GM23338 (cell line): ENCODE data around the gene HDAC10. TPM values are rescaled to one million over a fixed set of nuclear protein-coding genes. Genes with fewer than 3 reads are reported as not detected.

Experiments used
- ATAC-seq: fragments of 200-7000 bp; cut with Tn5 transposase; 3 replicates; pipeline ENCODE4 v1.9.1; 2020
- DNase-seq: peaks from one replicate; pipeline ENCODE4 v3.0.0-alpha.2; 2015; ENCODE audit warnings: low spot score
- H2AFZ ChIP-seq: fragments of 200-600 bp; sonication (generic); 2 replicates; pipeline ENCODE4 v1.8.0; 2016; ENCODE audit warnings: antibody characterized with exemption, mild to moderate bottlenecking, moderate library complexity
- H3F3A ChIP-seq: fragments of 200-600 bp; sonication (generic); replicated peaks from 2 replicates; pipeline ENCODE4 v1.8.0; 2017; ENCODE audit warnings: antibody characterized with exemption, mixed run types, low read depth
- H3K27ac ChIP-seq: fragments of 200-600 bp; sonication (generic); 2 replicates; pipeline ENCODE4 v1.6.1; 2016; ENCODE audit warnings: low read depth
- H3K27me3 ChIP-seq: fragments of 200-600 bp; sonication (generic); 2 replicates; pipeline ENCODE4 v1.8.0; 2016; ENCODE audit warnings: mild to moderate bottlenecking, mixed run types, moderate library complexity; ENCODE audit not compliant: insufficient read depth
- H3K36me3 ChIP-seq: fragments of 200-600 bp; sonication (generic); 2 replicates; pipeline ENCODE4 v1.8.0; 2016; ENCODE audit warnings: mild to moderate bottlenecking; ENCODE audit not compliant: insufficient read depth
- H3K4me1 ChIP-seq: fragments of 200-600 bp; sonication (generic); 2 replicates; pipeline ENCODE4 v1.8.0; 2016; ENCODE audit warnings: mild to moderate bottlenecking, moderate library complexity; ENCODE audit not compliant: insufficient read depth
- H3K4me2 ChIP-seq: fragments of 200-600 bp; sonication (generic); 2 replicates; pipeline ENCODE4 v1.7.1; 2017; ENCODE audit warnings: mixed run types
- H3K4me3 ChIP-seq: fragments of 200-600 bp; sonication (generic); 2 replicates; pipeline ENCODE4 v1.6.1; 2016; ENCODE audit warnings: mixed run types
- H3K79me2 ChIP-seq: fragments of 200-600 bp; sonication (generic); replicated peaks from 2 replicates; pipeline ENCODE4 v1.8.0; 2017; ENCODE audit warnings: mild to moderate bottlenecking; ENCODE audit not compliant: insufficient read depth
- H3K9me2 ChIP-seq: fragments of 200-600 bp; sonication (generic); 2 replicates; pipeline ENCODE4 v1.8.0; 2017; ENCODE audit not compliant: insufficient read depth
- H4K20me1 ChIP-seq: fragments of 200-600 bp; sonication (generic); replicated peaks from 2 replicates; pipeline ENCODE4 v1.8.0; 2017; ENCODE audit warnings: mild to moderate bottlenecking; ENCODE audit not compliant: insufficient read depth
- H3K27ac Mint-ChIP-seq: 2 replicates; pipeline ENCODE4 v1.8.0; 2020; ENCODE audit warnings: inconsistent platforms, mild to moderate bottlenecking, moderate library complexity, mixed read lengths
- H3K27me3 Mint-ChIP-seq: 3 replicates; pipeline ENCODE4 v1.8.0; 2022; ENCODE audit warnings: low read depth, mild to moderate bottlenecking, moderate library complexity, mixed read lengths, inconsistent platforms; ENCODE audit not compliant: insufficient read depth, poor library complexity
- H3K36me3 Mint-ChIP-seq: 3 replicates; pipeline ENCODE4 v1.8.0; 2021; ENCODE audit warnings: low read depth, mild to moderate bottlenecking, inconsistent platforms, moderate library complexity, mixed read lengths
- H3K4me1 Mint-ChIP-seq: 3 replicates; pipeline ENCODE4 v1.8.0; 2020; ENCODE audit warnings: mild to moderate bottlenecking, inconsistent platforms, mixed read lengths
- H3K4me3 Mint-ChIP-seq: 3 replicates; pipeline ENCODE4 v1.8.0; 2021; ENCODE audit warnings: moderate library complexity, mild to moderate bottlenecking, inconsistent platforms, mixed read lengths
- H3K9me3 Mint-ChIP-seq: 3 replicates; pipeline ENCODE4 v1.8.0; 2020; ENCODE audit warnings: moderate library complexity, mild to moderate bottlenecking, inconsistent platforms, mixed read lengths
- EZH2phosphoT487 ChIP-seq: fragments of 200-600 bp; sonication (generic); IDR thresholded peaks from one replicate; pipeline ENCODE4 v1.8.1; 2018; ENCODE audit warnings: antibody characterized with exemption; ENCODE audit not compliant: unreplicated experiment
- NANOG ChIP-seq: IDR thresholded peaks from 2 replicates; pipeline ENCODE4 v1.6.1; 2016; ENCODE audit warnings: antibody characterized with exemption, borderline replicate concordance
- STAT1 ChIP-seq: IDR thresholded peaks from one replicate; pipeline ENCODE4 v1.6.1; 2016; ENCODE audit warnings: antibody characterized with exemption; ENCODE audit not compliant: unreplicated experiment
- polyA plus RNA-seq: library from polyadenylated mRNA; unstranded; fragments of >200 nt; fragmentation: Nextera tagmentation; extraction: Ambion mirVana; gene quantifications from 2 replicates; pipeline ENCODE4 v1.2.1, GENCODE V29; 2016
- total RNA-seq: library from RNA; depleted of rRNA; stranded (reverse); fragments of >200 nt; shearing (Covaris generic); gene quantifications from 2 replicates; pipeline ENCODE4 v1.2.3, GENCODE V29; 2014
- TF ChIP-seq, protein P1 (sequence below): IDR thresholded peaks from 2 replicates; pipeline ENCODE4 v1.6.1; 2016; ENCODE audit warnings: antibody characterized with exemption
- TF ChIP-seq, protein P2 (sequence below), 2 experiments: fragments of 200-600 bp in 1 of 2; sonication (generic) in 1 of 2; conservative IDR thresholded peaks; 2 replicates each; pipeline versions ENCODE4 v1.5.1 to v1.6.1; 2016 to 2017; ENCODE audit warnings: antibody characterized with exemption in 2 of 2, low read depth in 2 of 2, mild to moderate bottlenecking in 2 of 2, moderate library complexity in 1 of 2
- TF ChIP-seq, protein P3 (sequence below): fragments of 250-450 bp; sonication (Bioruptor Pico); IDR thresholded peaks from 2 replicates; pipeline ENCODE4 v1.5.0; 2020; ENCODE audit warnings: mild to moderate bottlenecking, moderate library complexity

HDAC10 gene
- total and polyA plus RNA-seq, 2 experiments from 2014 or later, result 4.1 to 41.9 TPM

GRCh38 chr22:50278956-50279619 is 28.0 kb upstream of the HDAC10 start:
- Histone ChIP-seq H3K36me3 (0 out of 2 replicates have a peak, but pooled peaks cover 8% of the 10 kb centered on the region), H2AFZ (no peak overlapping the region), H3K27me3 (no peaks in the 10 kb centered on the region), H4K20me1 (no peaks in the 10 kb centered on the region), H3K27ac (no peak overlapping the region), H3K4me3 (no peak overlapping the region), H3K4me2 (no peak overlapping the region), H3K9me2 (no peaks in the 10 kb centered on the region), H3K4me1 (no peaks in the 10 kb centered on the region), H3F3A (no peaks in the 10 kb centered on the region), H3K79me2 (no peaks in the 10 kb centered on the region)
- Mint-ChIP-seq H3K4me1 (no peaks in the 10 kb centered on the region), H3K4me3 (no peak overlapping the region), H3K27me3 (peaks cover 8% of the 10 kb centered on the region), H3K36me3 (peaks cover 68% of the 10 kb centered on the region), H3K27ac (no peak overlapping the region), H3K9me3 (peaks cover 18% of the 10 kb centered on the region)
- no peak for TF ChIP-seq NANOG
- no peak for TF ChIP-seq EZH2phosphoT487
- TF ChIP-seq, protein P1, sequence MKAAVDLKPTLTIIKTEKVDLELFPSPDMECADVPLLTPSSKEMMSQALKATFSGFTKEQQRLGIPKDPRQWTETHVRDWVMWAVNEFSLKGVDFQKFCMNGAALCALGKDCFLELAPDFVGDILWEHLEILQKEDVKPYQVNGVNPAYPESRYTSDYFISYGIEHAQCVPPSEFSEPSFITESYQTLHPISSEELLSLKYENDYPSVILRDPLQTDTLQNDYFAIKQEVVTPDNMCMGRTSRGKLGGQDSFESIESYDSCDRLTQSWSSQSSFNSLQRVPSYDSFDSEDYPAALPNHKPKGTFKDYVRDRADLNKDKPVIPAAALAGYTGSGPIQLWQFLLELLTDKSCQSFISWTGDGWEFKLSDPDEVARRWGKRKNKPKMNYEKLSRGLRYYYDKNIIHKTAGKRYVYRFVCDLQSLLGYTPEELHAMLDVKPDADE, result no peak
- TF ChIP-seq, protein P2, sequence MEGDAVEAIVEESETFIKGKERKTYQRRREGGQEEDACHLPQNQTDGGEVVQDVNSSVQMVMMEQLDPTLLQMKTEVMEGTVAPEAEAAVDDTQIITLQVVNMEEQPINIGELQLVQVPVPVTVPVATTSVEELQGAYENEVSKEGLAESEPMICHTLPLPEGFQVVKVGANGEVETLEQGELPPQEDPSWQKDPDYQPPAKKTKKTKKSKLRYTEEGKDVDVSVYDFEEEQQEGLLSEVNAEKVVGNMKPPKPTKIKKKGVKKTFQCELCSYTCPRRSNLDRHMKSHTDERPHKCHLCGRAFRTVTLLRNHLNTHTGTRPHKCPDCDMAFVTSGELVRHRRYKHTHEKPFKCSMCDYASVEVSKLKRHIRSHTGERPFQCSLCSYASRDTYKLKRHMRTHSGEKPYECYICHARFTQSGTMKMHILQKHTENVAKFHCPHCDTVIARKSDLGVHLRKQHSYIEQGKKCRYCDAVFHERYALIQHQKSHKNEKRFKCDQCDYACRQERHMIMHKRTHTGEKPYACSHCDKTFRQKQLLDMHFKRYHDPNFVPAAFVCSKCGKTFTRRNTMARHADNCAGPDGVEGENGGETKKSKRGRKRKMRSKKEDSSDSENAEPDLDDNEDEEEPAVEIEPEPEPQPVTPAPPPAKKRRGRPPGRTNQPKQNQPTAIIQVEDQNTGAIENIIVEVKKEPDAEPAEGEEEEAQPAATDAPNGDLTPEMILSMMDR (conservative IDR thresholded peaks at IDR 0.05; ENCODE audit: low read depth in 2 of 2), result no peak
- TF ChIP-seq, protein P3, sequence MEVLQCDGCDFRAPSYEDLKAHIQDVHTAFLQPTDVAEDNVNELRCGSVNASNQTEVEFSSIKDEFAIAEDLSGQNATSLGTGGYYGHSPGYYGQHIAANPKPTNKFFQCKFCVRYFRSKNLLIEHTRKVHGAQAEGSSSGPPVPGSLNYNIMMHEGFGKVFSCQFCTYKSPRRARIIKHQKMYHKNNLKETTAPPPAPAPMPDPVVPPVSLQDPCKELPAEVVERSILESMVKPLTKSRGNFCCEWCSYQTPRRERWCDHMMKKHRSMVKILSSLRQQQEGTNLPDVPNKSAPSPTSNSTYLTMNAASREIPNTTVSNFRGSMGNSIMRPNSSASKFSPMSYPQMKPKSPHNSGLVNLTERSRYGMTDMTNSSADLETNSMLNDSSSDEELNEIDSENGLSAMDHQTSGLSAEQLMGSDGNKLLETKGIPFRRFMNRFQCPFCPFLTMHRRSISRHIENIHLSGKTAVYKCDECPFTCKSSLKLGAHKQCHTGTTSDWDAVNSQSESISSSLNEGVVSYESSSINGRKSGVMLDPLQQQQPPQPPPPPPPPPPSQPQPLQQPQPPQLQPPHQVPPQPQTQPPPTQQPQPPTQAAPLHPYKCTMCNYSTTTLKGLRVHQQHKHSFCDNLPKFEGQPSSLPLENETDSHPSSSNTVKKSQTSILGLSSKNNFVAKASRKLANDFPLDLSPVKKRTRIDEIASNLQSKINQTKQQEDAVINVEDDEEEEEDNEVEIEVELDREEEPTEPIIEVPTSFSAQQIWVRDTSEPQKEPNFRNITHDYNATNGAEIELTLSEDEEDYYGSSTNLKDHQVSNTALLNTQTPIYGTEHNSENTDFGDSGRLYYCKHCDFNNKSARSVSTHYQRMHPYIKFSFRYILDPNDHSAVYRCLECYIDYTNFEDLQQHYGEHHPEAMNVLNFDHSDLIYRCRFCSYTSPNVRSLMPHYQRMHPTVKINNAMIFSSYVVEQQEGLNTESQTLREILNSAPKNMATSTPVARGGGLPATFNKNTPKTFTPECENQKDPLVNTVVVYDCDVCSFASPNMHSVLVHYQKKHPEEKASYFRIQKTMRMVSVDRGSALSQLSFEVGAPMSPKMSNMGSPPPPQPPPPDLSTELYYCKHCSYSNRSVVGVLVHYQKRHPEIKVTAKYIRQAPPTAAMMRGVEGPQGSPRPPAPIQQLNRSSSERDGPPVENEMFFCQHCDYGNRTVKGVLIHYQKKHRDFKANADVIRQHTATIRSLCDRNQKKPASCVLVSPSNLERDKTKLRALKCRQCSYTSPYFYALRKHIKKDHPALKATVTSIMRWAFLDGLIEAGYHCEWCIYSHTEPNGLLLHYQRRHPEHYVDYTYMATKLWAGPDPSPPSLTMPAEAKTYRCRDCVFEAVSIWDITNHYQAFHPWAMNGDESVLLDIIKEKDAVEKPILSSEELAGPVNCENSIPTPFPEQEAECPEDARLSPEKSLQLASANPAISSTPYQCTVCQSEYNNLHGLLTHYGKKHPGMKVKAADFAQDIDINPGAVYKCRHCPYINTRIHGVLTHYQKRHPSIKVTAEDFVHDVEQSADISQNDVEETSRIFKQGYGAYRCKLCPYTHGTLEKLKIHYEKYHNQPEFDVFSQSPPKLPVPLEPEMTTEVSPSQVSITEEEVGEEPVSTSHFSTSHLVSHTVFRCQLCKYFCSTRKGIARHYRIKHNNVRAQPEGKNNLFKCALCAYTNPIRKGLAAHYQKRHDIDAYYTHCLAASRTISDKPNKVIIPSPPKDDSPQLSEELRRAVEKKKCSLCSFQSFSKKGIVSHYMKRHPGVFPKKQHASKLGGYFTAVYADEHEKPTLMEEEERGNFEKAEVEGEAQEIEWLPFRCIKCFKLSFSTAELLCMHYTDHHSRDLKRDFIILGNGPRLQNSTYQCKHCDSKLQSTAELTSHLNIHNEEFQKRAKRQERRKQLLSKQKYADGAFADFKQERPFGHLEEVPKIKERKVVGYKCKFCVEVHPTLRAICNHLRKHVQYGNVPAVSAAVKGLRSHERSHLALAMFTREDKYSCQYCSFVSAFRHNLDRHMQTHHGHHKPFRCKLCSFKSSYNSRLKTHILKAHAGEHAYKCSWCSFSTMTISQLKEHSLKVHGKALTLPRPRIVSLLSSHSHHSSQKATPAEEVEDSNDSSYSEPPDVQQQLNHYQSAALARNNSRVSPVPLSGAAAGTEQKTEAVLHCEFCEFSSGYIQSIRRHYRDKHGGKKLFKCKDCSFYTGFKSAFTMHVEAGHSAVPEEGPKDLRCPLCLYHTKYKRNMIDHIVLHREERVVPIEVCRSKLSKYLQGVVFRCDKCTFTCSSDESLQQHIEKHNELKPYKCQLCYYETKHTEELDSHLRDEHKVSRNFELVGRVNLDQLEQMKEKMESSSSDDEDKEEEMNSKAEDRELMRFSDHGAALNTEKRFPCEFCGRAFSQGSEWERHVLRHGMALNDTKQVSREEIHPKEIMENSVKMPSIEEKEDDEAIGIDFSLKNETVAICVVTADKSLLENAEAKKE (CRISPR knock-in tag), result no peak
- TF ChIP-seq STAT1, result no peak
- no peak for DNase-seq
- ATAC-seq, result no peak
